Natural killer cell (primary cell): ENCODE measurements around the gene FARS2. TPM values are rescaled to one million over a fixed set of nuclear protein-coding genes. Genes with fewer than 3 reads are reported as not detected.

Experiments used
- ATAC-seq, 3 donors: fragments of 150-1000 bp in 2 of 3; fragments of 200-7000 bp in 1 of 3; cut with Tn5 transposase; 1 replicate in 1 of 3; 2 replicates in 2 of 3; pipeline ENCODE4 v1.10.0; 2021; ENCODE audit warnings: mild to moderate bottlenecking in 2 of 3, moderate library complexity in 2 of 3
- DNase-seq, 2 donors: peaks; one replicate each; pipeline versions ENCODE4 v3.0.0 to v3.0.0-alpha.2; 2013 to 2021; ENCODE audit warnings: mixed read lengths in 1 of 2
- H3K27ac ChIP-seq: one replicate; pipeline ENCODE4 v1.5.1; 2013; ENCODE audit warnings: mild to moderate bottlenecking, low read length
- H3K27me3 ChIP-seq: one replicate; pipeline ENCODE4 v1.6.1; 2013; ENCODE audit warnings: low read length; ENCODE audit not compliant: control insufficient read depth, insufficient read depth
- H3K36me3 ChIP-seq: one replicate; pipeline ENCODE4 v1.6.1; 2013; ENCODE audit warnings: low read length; ENCODE audit not compliant: control insufficient read depth, insufficient read depth
- H3K4me1 ChIP-seq: one replicate; pipeline ENCODE4 v1.6.1; 2013; ENCODE audit warnings: low read length; ENCODE audit not compliant: control insufficient read depth, insufficient read depth
- H3K4me3 ChIP-seq: one replicate; pipeline ENCODE4 v1.5.1; 2013; ENCODE audit warnings: low read length
- H3K9me3 ChIP-seq: one replicate; pipeline ENCODE4 v1.6.1; 2013; ENCODE audit warnings: low read length; ENCODE audit not compliant: control insufficient read depth, insufficient read depth
- H3K27ac Mint-ChIP-seq, 2 donors: one replicate each; pipeline ENCODE4 v1.8.0; 2022; ENCODE audit warnings: mild to moderate bottlenecking in 2 of 2, mixed read lengths in 2 of 2, moderate library complexity in 1 of 2
- H3K27me3 Mint-ChIP-seq, 2 donors: one replicate each; pipeline ENCODE4 v1.8.0; 2022; ENCODE audit warnings: low read depth in 2 of 2, mixed read lengths in 2 of 2
- H3K36me3 Mint-ChIP-seq: one replicate; pipeline ENCODE4 v1.8.0; 2022; ENCODE audit warnings: mixed read lengths
- H3K4me1 Mint-ChIP-seq, 2 donors: one replicate each; pipeline ENCODE4 v1.8.0; 2022; ENCODE audit warnings: mixed read lengths in 2 of 2
- H3K4me3 Mint-ChIP-seq: one replicate; pipeline ENCODE4 v1.8.0; 2022; ENCODE audit warnings: mild to moderate bottlenecking, moderate library complexity, mixed read lengths
- H3K9me3 Mint-ChIP-seq, 2 donors: one replicate each; pipeline ENCODE4 v1.8.0; 2022; ENCODE audit warnings: mixed read lengths in 2 of 2
- CTCF ChIP-seq: fragments of 200-600 bp; IDR thresholded peaks from one replicate; pipeline ENCODE4 v1.8.0; 2022; ENCODE audit warnings: antibody characterized with exemption
- WGBS: methylation state at CpG from one replicate; pipeline ENCODE4 v1.1.7; 2013; ENCODE audit warnings: missing lambda C conversion rate; ENCODE audit not compliant: insufficient coverage; 5-methylcytosine and 5-hydroxymethylcytosine counted together
- intact Hi-C: fragments of 100-400 bp; cut with micrococcal nuclease; formaldehyde crosslinking; loops from one replicate; pipeline ENCODE4 v1.14.2; 2022
- total RNA-seq, 4 donors: library from RNA; stranded (reverse); fragments of 120-200 nt in 1 of 4; gene quantifications; one replicate each; pipeline versions ENCODE4 v1.2.3 to v1.2.4, GENCODE V29; 2013 to 2022

Gene FARS2
- total RNA-seq, 3 donors from 2014 or later (not counting 1 experiment from before 2014, with no cell fraction given), result 15.3 to 24.8 (median 22.7) TPM

GRCh38 chr6:5384276-5384675 is 123.0 kb downstream of the FARS2 start:
- intact Hi-C loops, result no loop called here
- H3K4me1 Mint-ChIP-seq, result peaks cover 7 to 14% of the 10 kb centered on the region in 2 donors

GRCh38 chr6:5388326-5388725 is 127.0 kb downstream of the FARS2 start:
- Mint-ChIP-seq H3K27ac (no peak overlapping the region), H3K9me3 (no peaks in the 10 kb centered on the region), H3K36me3 (no peaks in the 10 kb centered on the region), H3K4me1 (peaks cover 0 to 11% of the 10 kb centered on the region in 2 donors), H3K4me3 (no peak overlapping the region), H3K27me3 (no peaks in the 10 kb centered on the region)
- no peak for ATAC-seq
- WGBS, result 94% methylated on average over 3 of the region's 3 CpGs
- no peak for TF ChIP-seq CTCF
- no peak overlapping the region for H3K4me3 ChIP-seq
- H3K9me3 ChIP-seq, result no peaks in the 10 kb centered on the region
- intact Hi-C loops, result no loop called here
- no peak overlapping the region for H3K27ac ChIP-seq
- H3K27me3 ChIP-seq, result no peaks in the 10 kb centered on the region
- no peaks in the 10 kb centered on the region for H3K4me1 ChIP-seq
- DNase-seq, result no peak
- no peaks in the 10 kb centered on the region for H3K36me3 ChIP-seq

More at GRCh38 chr6:5384276-5384675, 123.0 kb downstream of the FARS2 start:
- Mint-ChIP-seq H3K4me3 (no peak overlapping the region), H3K36me3 (no peaks in the 10 kb centered on the region), H3K27ac (no peak overlapping the region), H3K27me3 (no peaks in the 10 kb centered on the region), H3K9me3 (no peaks in the 10 kb centered on the region)
- Histone ChIP-seq H3K27ac (no peak overlapping the region), H3K4me1 (no peaks in the 10 kb centered on the region), H3K4me3 (no peak overlapping the region), H3K27me3 (no peaks in the 10 kb centered on the region), H3K9me3 (no peaks in the 10 kb centered on the region), H3K36me3 (no peaks in the 10 kb centered on the region)
- DNase-seq (no peak), ATAC-seq (no peak)
- WGBS, result 97% methylated on average over 7 of the region's 7 CpGs
- no peak for TF ChIP-seq CTCF

GRCh38 chr6:5389086-5389745 is 127.9 kb downstream of the FARS2 start:
- Mint-ChIP-seq H3K27ac (no peak overlapping the region), H3K4me1 (peaks cover 0 to 5% of the 10 kb centered on the region in 2 donors), H3K27me3 (no peaks in the 10 kb centered on the region), H3K9me3 (no peaks in the 10 kb centered on the region), H3K36me3 (no peaks in the 10 kb centered on the region), H3K4me3 (no peak overlapping the region)
- DNase-seq, result no peak
- TF ChIP-seq CTCF, result no peak
- H3K4me1 ChIP-seq, result no peaks in the 10 kb centered on the region
- H3K4me3 ChIP-seq, result no peak overlapping the region
- H3K27me3 ChIP-seq, result no peaks in the 10 kb centered on the region
- ATAC-seq, result no peak
- H3K9me3 ChIP-seq, result no peaks in the 10 kb centered on the region
- intact Hi-C loops, result no loop called here
- no peaks in the 10 kb centered on the region for H3K36me3 ChIP-seq
- 88% methylated on average over 6 of the region's 6 CpGs for WGBS
- H3K27ac ChIP-seq, result no peak overlapping the region

GRCh38 chr6:5390177-5390576 is 128.9 kb downstream of the FARS2 start:
- no peaks in the 10 kb centered on the region for H3K36me3 Mint-ChIP-seq
- ATAC-seq, result no peak

More at GRCh38 chr6:5390177-5390576, 128.9 kb downstream of the FARS2 start:
- H3K4me1 ChIP-seq, result no peaks in the 10 kb centered on the region
- Mint-ChIP-seq H3K4me3 (no peak overlapping the region), H3K4me1 (peaks cover 0 to 5% of the 10 kb centered on the region in 2 donors), H3K9me3 (no peaks in the 10 kb centered on the region), H3K27ac (no peak overlapping the region), H3K27me3 (no peaks in the 10 kb centered on the region)
- no peak overlapping the region for H3K4me3 ChIP-seq
- no peaks in the 10 kb centered on the region for H3K9me3 ChIP-seq
- intact Hi-C loops, result no loop called here
- TF ChIP-seq CTCF, result no peak
- no peaks in the 10 kb centered on the region for H3K36me3 ChIP-seq
- no CpG with 5 or more reads among the region's 3 CpGs for WGBS
- DNase-seq, result no peak
- H3K27ac ChIP-seq, result no peak overlapping the region
- no peaks in the 10 kb centered on the region for H3K27me3 ChIP-seq
